Subcutaneous adipose tissue (tissue), 4 donors: ENCODE results near the gene KRT33A. TPM values are rescaled to one million over a fixed set of nuclear protein-coding genes. Genes with fewer than 3 reads are reported as not detected.
"Not testable (repeated sequence)": the region's sequence is repeated elsewhere in the genome, so short reads cannot be mapped to it uniquely, and the experiment has no call there.

ENCODE experiments used
- CTCF ChIP-seq: fragments of 450-650 bp; IDR thresholded peaks from one replicate; pipeline ENCODE4 v1.5.1; 2016; ENCODE audit warnings: low read depth, mild to moderate bottlenecking, control low read depth, antibody characterized with exemption, moderate library complexity
- total RNA-seq, 4 donors: library from RNA; depleted of rRNA; stranded (reverse); fragments of >200 nt; gene quantifications; one replicate each; pipeline ENCODE4 v1.1.0, GENCODE V29; 2016

The KRT33A gene
- total RNA-seq, 4 donors from 2014 or later, result not detected

GRCh38 chr17:41381943-41382342 is 31.3 kb upstream of the KRT33A start, which contains the start of gene KRT34:
KRT34 (minus strand) TSS chr17:41382306; CDS start chr17:41382246, 60 bp downstream.
- TF ChIP-seq CTCF, result not testable (repeated sequence)

GRCh38 chr17:41377546-41377945 is 26.9 kb upstream of the KRT33A start:
- TF ChIP-seq CTCF, result no peak

GRCh38 chr17:41369713-41370112 is 19.1 kb upstream of the KRT33A start, which contains the start of gene KRT33B:
KRT33B (minus strand) TSS chr17:41369813; CDS start chr17:41369750, 63 bp downstream.
- TF ChIP-seq CTCF, result no peak

- no peak for TF ChIP-seq CTCF
These were observed 18.4 kb upstream of the KRT33A start for GRCh38 chr17:41369023-41369422.

- no peak for TF ChIP-seq CTCF
These were observed 16.9 kb upstream of the KRT33A start for GRCh38 chr17:41367426-41368075.

GRCh38 chr17:41366070-41366469 is 15.4 kb upstream of the KRT33A start:
- TF ChIP-seq CTCF, result no peak

GRCh38 chr17:41363881-41364280 is 13.3 kb upstream of the KRT33A start:
- no peak for TF ChIP-seq CTCF
